Vagina (tissue), 2 donors: ENCODE data around the gene GABRP. TPM values are rescaled to one million over a fixed set of nuclear protein-coding genes. Genes with fewer than 3 reads are reported as not detected.
"Not testable (repeated sequence)": the region's sequence is repeated elsewhere in the genome, so short reads cannot be mapped to it uniquely, and the experiment has no call there.

Source experiments
- DNase-seq, 2 donors: peaks; one replicate each; pipeline ENCODE4 v3.0.0-alpha.2; 2017; ENCODE audit errors: extremely low spot score in 2 of 2
- H3K27ac ChIP-seq: fragments of 200-600 bp; sonication (generic); one replicate; pipeline ENCODE4 v1.5.1; 2019
- H3K27me3 ChIP-seq: fragments of 200-600 bp; sonication (generic); one replicate; pipeline ENCODE4 v1.5.1; 2019
- H3K36me3 ChIP-seq, 2 donors: fragments of 200-600 bp; sonication (generic); one replicate each; pipeline ENCODE4 v1.5.1; 2017 to 2019
- H3K4me1 ChIP-seq: fragments of 200-600 bp; sonication (generic); one replicate; pipeline ENCODE4 v1.5.1; 2019
- H3K4me3 ChIP-seq, 2 donors: fragments of 200-600 bp; sonication (generic); 1 replicate in 1 of 2; 2 replicates in 1 of 2; pipeline ENCODE4 v1.5.1; 2016 to 2019
- H3K9me3 ChIP-seq: fragments of 200-600 bp; sonication (generic); one replicate; pipeline ENCODE4 v1.5.1; 2019
- POLR2A ChIP-seq, 2 donors: fragments of 450-650 bp; IDR thresholded peaks; one replicate each; pipeline ENCODE4 v1.6.1; 2017; ENCODE audit warnings: antibody characterized with exemption in 2 of 2, mild to moderate bottlenecking in 2 of 2, moderate library complexity in 2 of 2
- POLR2AphosphoS5 ChIP-seq, 2 donors: sonication (generic); formaldehyde crosslinking; IDR thresholded peaks; one replicate each; pipeline ENCODE4 v1.9.0; 2017; ENCODE audit warnings: antibody characterized with exemption in 2 of 2, mild to moderate bottlenecking in 2 of 2, low read depth in 1 of 2; ENCODE audit not compliant: insufficient read depth in 1 of 2
- intact Hi-C: fragments of 100-400 bp; cut with DNase I; formaldehyde crosslinking; loops from one replicate; pipeline ENCODE4 v1.15.1; 2023
- total RNA-seq: library from RNA; depleted of rRNA; stranded (reverse); fragments of >200 nt; gene quantifications from one replicate; pipeline ENCODE4 v1.2.3, GENCODE V29; 2016
- TF ChIP-seq, protein P1 (sequence below), 3 experiments: fragments of 450-650 bp in 2 of 3; fragments of 200-600 bp in 1 of 3; sonication (generic) in 1 of 3; IDR thresholded peaks; one replicate each; pipeline ENCODE4 v1.5.1; 2017 to 2019; ENCODE audit warnings: antibody characterized with exemption in 3 of 3, mild to moderate bottlenecking in 2 of 3, moderate library complexity in 2 of 3

Gene GABRP
- total RNA-seq, 1 donor from 2014 or later: 20.6 TPM

GRCh38 chr5:170749911-170750431 is 33.6 kb upstream of the GABRP start:
- intact Hi-C loops: no loop called here

GRCh38 chr5:170750791-170751190 is 32.7 kb upstream of the GABRP start:
- peak in 1 of 2 donors; percentile 40 for DNase-seq
- no peak overlapping the region for H3K27ac ChIP-seq
- intact Hi-C loops: no loop called here
- H3K27me3 ChIP-seq: no peaks in the 10 kb centered on the region
- H3K4me3 ChIP-seq: no peak overlapping the region
- H3K9me3 ChIP-seq: no peaks in the 10 kb centered on the region
- peaks cover 22% of the 10 kb centered on the region for H3K4me1 ChIP-seq
- no peak for TF ChIP-seq POLR2A (IDR thresholded peaks at IDR 0.05)
- TF ChIP-seq, protein P1, sequence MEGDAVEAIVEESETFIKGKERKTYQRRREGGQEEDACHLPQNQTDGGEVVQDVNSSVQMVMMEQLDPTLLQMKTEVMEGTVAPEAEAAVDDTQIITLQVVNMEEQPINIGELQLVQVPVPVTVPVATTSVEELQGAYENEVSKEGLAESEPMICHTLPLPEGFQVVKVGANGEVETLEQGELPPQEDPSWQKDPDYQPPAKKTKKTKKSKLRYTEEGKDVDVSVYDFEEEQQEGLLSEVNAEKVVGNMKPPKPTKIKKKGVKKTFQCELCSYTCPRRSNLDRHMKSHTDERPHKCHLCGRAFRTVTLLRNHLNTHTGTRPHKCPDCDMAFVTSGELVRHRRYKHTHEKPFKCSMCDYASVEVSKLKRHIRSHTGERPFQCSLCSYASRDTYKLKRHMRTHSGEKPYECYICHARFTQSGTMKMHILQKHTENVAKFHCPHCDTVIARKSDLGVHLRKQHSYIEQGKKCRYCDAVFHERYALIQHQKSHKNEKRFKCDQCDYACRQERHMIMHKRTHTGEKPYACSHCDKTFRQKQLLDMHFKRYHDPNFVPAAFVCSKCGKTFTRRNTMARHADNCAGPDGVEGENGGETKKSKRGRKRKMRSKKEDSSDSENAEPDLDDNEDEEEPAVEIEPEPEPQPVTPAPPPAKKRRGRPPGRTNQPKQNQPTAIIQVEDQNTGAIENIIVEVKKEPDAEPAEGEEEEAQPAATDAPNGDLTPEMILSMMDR (IDR thresholded peaks at IDR 0.05): no peak
- no peak for TF ChIP-seq POLR2AphosphoS5 (IDR thresholded peaks at IDR 0.05; ENCODE audit: insufficient read depth in 1 of 2, low read depth in 1 of 2)
- H3K36me3 ChIP-seq: no peaks in the 10 kb centered on the region

More at GRCh38 chr5:170749911-170750431, 33.6 kb upstream of the GABRP start:
- DNase-seq: peak in 1 of 2 donors; percentile 52
- TF ChIP-seq, protein P1 (IDR thresholded peaks at IDR 0.05): no peak
- TF ChIP-seq POLR2A (IDR thresholded peaks at IDR 0.05) (no peak), POLR2AphosphoS5 (IDR thresholded peaks at IDR 0.05; ENCODE audit: insufficient read depth in 1 of 2, low read depth in 1 of 2) (no peak)
- H3K27ac ChIP-seq: no peak overlapping the region
- no peak overlapping the region for H3K4me3 ChIP-seq
- H3K9me3 ChIP-seq: no peaks in the 10 kb centered on the region
- no peaks in the 10 kb centered on the region for H3K36me3 ChIP-seq
- peaks cover 30% of the 10 kb centered on the region for H3K4me1 ChIP-seq
- no peaks in the 10 kb centered on the region for H3K27me3 ChIP-seq

DNA sequence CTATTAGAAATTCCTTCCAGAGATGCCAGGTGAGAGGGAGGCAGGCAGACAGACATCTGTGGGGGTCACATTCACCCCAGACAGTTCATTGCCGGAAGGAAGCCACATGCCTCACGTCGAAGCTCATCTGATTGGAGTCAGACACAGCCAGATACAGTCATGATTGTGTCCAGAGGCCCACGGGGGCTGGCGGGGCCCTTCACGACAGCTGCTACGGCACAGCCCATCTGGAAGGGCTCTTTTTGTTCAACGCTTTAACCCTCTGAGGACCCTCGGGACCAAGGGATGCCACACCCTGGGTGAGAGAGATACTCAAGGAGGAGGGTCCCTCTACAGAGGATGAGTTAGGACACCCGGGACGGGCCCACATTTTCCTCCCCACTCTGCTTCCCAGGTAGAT is 31.9 kb upstream of the GABRP start:
- no peaks in the 10 kb centered on the region for H3K27me3 ChIP-seq
- H3K4me3 ChIP-seq: no peak overlapping the region
- peak in 1 of 2 donors; percentile 64 for DNase-seq
- H3K4me1 ChIP-seq: peaks cover 16% of the 10 kb centered on the region
- H3K27ac ChIP-seq: no peak overlapping the region
- intact Hi-C loops: no loop called here
- no peaks in the 10 kb centered on the region for H3K9me3 ChIP-seq
- no peaks in the 10 kb centered on the region for H3K36me3 ChIP-seq
- TF ChIP-seq, protein P1 (IDR thresholded peaks at IDR 0.05): no peak
- TF ChIP-seq POLR2A (IDR thresholded peaks at IDR 0.05) (no peak), POLR2AphosphoS5 (IDR thresholded peaks at IDR 0.05; ENCODE audit: insufficient read depth in 1 of 2, low read depth in 1 of 2) (no peak)

DNA sequence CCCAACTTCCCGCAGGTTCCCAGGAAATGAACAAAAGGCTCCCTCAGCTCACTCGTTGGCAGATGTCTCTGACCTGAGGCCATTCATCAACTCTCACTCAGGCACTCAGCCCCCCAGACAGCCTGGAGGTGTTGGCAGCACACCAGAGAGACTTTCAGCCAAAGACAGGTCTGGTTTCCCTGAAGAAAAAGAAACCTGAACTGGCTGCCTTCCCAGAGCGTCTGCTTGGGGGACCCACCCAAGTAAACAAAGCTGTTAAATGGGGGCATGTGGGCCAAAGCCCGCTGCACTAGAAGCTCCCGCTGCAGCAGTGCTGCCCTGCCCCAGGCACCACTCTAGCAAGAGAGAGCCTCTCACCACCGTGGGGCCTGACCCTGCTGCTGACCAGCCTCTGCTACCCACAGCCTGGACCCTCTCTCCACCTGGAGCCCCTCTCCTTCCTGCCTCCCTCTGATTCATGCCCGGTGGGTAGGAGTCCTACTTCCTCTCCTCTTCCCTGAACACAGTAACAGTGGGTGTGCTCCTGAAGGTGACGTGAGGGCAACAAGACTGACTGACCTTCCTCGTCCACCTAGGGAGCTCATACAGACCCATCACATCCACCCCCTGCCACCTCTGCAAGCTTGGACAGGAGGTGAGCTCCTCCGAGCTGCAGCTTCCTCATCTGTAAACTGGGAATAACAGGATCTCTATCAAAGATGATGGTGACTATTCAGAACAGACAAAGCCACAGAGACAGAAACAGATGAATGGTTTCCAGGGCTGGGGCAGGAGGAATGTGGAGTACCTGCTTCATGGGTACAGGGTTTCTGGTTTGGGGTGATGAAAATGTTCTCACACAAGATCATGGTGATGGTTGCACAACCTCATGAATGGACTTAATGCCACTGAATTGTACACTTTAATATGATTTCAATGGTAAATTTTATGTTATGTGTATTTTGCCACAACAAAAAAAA is 31.0 kb upstream of the GABRP start:
- Histone ChIP-seq H3K9me3 (no peaks in the 10 kb centered on the region), H3K36me3 (no peaks in the 10 kb centered on the region), H3K4me1 (peaks cover 25% of the 10 kb centered on the region), H3K4me3 (no peak overlapping the region), H3K27me3 (no peaks in the 10 kb centered on the region), H3K27ac (no peak overlapping the region)
- intact Hi-C loops: no loop called here
- no peak for TF ChIP-seq POLR2AphosphoS5 (IDR thresholded peaks at IDR 0.05; ENCODE audit: insufficient read depth in 1 of 2, low read depth in 1 of 2)
- TF ChIP-seq, protein P1 (IDR thresholded peaks at IDR 0.05): no peak
- TF ChIP-seq POLR2A (IDR thresholded peaks at IDR 0.05): no peak
- DNase-seq: no peak

- no peak for TF ChIP-seq POLR2A (IDR thresholded peaks at IDR 0.05)
- TF ChIP-seq, protein P1 (IDR thresholded peaks at IDR 0.05): no peak
- no peak for TF ChIP-seq POLR2AphosphoS5 (IDR thresholded peaks at IDR 0.05; ENCODE audit: insufficient read depth in 1 of 2, low read depth in 1 of 2)
- intact Hi-C loops: no loop called here
Measured at GRCh38 chr5:170753311-170753710, 30.2 kb upstream of the GABRP start.

DNA sequence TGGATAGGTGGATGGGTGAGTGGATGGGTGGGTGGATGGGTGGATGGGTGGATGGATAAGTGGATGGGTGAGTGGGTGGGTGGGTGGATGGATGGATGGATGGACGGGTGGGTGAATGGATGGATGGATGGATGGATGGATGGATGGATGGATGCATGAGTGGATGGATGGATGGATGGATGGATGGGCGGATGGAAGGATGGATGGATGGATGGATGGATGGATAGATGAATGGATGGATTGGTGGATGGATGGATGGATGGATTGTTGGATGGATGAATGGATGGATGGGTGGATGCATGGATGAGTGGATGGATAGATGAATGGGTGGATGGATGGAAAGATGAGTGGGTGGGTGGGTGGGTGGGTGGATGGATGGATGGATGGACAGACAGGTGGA is 29.0 kb upstream of the GABRP start:
- H3K9me3 ChIP-seq, H3K27me3 ChIP-seq, intact Hi-C loops, DNase-seq, H3K4me3 ChIP-seq, H3K36me3 ChIP-seq, H3K27ac ChIP-seq: not testable (repeated sequence)
- peaks cover 30% of the 10 kb centered on the region for H3K4me1 ChIP-seq

More at GRCh38 chr5:170753311-170753710, 30.2 kb upstream of the GABRP start:
- no peaks in the 10 kb centered on the region for H3K9me3 ChIP-seq
- H3K4me1 ChIP-seq: peaks cover 30% of the 10 kb centered on the region
- no peaks in the 10 kb centered on the region for H3K36me3 ChIP-seq
- no peaks in the 10 kb centered on the region for H3K27me3 ChIP-seq
- H3K27ac ChIP-seq: no peak overlapping the region
- no peak overlapping the region for H3K4me3 ChIP-seq
- DNase-seq: no peak
